ENCODE data around the gene MOK.

Gene MOK

DNA sequence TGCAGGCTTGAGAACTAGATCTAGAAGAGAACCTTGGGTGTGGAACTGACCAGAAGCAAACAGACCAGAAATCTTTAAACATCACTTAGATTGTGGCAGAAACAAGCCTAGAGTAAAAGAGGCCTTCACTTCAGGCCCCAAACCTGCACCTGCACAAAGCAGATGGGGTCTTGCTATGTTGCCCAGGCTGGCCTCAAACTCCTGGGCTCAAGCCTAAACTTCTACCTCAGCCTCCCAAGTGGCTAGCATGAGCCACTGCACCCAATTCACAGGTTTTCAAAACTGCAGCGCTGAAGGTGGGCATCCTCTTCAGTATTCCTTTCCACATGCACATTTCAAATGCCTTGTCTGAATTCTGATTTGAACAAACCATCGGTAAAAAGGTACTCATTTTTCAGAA is 19.9 kb downstream of the MOK start:
- TF ChIP-seq, protein P1, sequence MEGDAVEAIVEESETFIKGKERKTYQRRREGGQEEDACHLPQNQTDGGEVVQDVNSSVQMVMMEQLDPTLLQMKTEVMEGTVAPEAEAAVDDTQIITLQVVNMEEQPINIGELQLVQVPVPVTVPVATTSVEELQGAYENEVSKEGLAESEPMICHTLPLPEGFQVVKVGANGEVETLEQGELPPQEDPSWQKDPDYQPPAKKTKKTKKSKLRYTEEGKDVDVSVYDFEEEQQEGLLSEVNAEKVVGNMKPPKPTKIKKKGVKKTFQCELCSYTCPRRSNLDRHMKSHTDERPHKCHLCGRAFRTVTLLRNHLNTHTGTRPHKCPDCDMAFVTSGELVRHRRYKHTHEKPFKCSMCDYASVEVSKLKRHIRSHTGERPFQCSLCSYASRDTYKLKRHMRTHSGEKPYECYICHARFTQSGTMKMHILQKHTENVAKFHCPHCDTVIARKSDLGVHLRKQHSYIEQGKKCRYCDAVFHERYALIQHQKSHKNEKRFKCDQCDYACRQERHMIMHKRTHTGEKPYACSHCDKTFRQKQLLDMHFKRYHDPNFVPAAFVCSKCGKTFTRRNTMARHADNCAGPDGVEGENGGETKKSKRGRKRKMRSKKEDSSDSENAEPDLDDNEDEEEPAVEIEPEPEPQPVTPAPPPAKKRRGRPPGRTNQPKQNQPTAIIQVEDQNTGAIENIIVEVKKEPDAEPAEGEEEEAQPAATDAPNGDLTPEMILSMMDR (IDR thresholded peaks at IDR 0.05) = no peak
- no peaks in the 10 kb centered on the region for H3K27me3 ChIP-seq
- no peak overlapping the region for H3K27ac ChIP-seq
- H3K4me1 ChIP-seq (ENCODE audit: control insufficient read depth in 1 of 2, insufficient read depth in 1 of 2, low read depth in 1 of 2, low read length in 1 of 2) = peaks cover 7 to 8% of the 10 kb centered on the region in 2 experiments
- no peaks in the 10 kb centered on the region for H3K36me3 ChIP-seq
- no peaks in the 10 kb centered on the region for H3K9me3 ChIP-seq
- H3K4me3 ChIP-seq (ENCODE audit: low read depth in 1 of 2, low read length in 1 of 2) = no peak overlapping the region

DNA sequence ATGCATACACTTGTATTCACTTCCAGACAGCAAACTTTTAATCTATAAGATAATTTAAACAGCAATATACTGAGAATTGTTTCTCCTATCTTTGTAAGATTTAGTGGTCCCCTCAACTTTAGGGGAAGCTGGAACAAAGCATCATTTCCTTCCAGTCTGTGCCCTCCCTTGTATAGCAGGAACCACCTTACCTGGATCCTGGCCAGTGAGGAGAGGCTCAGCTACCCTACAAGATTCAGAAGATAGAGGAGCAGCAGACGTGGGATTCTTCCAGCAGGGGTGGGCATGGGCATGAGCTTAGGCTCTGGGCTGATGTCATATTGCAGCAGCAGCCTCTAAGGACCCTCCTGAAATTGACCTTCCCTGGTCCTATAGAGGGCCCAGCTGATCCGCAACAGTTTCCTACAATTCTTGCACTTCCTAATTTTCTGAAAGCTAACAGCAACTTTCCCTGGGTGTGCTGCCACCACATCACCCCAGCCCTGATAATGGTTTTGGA is 21.3 kb downstream of the MOK start:
- Histone ChIP-seq H3K27ac (no peak overlapping the region), H3K4me3 (ENCODE audit: low read depth in 1 of 2, low read length in 1 of 2) (no peak overlapping the region), H3K4me1 (ENCODE audit: control insufficient read depth in 1 of 2, insufficient read depth in 1 of 2, low read depth in 1 of 2, low read length in 1 of 2) (peaks cover 17 to 20% of the 10 kb centered on the region in 2 experiments), H3K36me3 (no peaks in the 10 kb centered on the region), H3K27me3 (no peaks in the 10 kb centered on the region), H3K9me3 (no peaks in the 10 kb centered on the region)
- TF ChIP-seq, protein P1 (IDR thresholded peaks at IDR 0.05) = no peak

DNA sequence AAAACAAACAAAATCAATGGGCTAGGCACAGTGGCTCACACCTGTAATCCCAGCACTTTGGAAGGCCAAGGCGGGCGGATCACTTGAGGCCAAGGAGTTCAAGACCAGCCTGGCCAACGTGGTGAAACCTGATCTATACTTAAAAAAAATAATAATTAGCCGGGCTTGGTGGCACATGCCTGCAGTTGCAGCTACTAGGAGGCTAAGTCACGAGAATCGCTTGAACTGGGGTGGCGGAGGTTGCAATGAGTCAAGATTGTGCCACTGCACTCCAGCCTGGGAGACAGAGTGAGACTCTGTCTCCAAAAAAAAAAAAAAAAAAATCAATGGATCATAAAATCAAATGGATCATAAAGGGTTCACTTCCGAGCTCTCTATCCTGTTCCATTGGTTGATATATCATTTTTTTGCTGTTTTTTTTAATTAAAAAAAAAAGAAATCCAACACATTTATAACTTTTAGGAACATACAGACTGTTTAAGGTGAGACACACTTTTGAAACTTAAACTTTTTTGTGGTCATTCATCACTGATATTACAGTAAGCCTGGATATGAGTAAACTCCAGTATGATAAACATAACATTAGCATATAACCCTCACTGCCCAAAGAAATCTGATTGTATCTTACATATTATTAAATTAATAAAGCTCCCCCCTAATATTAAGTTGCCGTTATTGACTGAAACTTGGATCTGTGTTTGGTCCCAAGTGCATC is 22.1 kb downstream of the MOK start:
- no peaks in the 10 kb centered on the region for H3K9me3 ChIP-seq
- no peak overlapping the region for H3K27ac ChIP-seq
- H3K4me3 ChIP-seq (ENCODE audit: low read depth in 1 of 2, low read length in 1 of 2) = no peak overlapping the region
- peaks cover 17 to 20% of the 10 kb centered on the region in 2 experiments for H3K4me1 ChIP-seq (ENCODE audit: control insufficient read depth in 1 of 2, insufficient read depth in 1 of 2, low read depth in 1 of 2, low read length in 1 of 2)
- H3K36me3 ChIP-seq = no peaks in the 10 kb centered on the region
- H3K27me3 ChIP-seq = no peaks in the 10 kb centered on the region
- TF ChIP-seq, protein P1 (IDR thresholded peaks at IDR 0.05) = no peak

DNA sequence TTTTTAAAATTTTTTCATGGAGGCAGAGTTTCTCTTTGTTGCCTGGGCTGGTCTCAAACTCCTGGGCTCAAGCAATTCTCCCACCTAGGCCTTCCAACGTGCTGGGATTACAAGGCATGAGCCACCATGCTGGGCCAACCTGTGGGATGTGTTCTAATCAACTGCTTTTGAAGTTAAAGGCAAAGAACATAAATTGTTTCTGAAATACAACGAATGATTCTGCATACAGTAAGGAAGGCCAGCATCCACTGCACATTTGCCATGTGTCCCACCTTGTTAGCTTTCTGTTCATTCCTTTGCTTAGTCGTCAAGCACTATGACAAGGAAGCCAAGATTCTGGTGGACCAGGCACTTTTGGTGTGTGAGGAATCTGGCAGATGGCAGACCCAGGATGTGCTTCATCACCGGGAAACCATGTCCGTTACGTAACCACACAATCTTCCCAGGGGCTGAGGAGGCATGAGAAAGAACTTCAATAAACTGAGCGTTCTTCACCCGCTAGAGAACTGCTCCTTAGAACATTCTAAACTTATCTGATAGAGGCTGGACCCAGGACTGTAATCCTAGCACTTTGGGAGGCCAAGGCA is 24.5 kb downstream of the MOK start:
- Histone ChIP-seq H3K36me3 (no peaks in the 10 kb centered on the region), H3K4me3 (ENCODE audit: low read depth in 1 of 2, low read length in 1 of 2) (no peak overlapping the region), H3K27ac (no peak overlapping the region), H3K4me1 (ENCODE audit: control insufficient read depth in 1 of 2, insufficient read depth in 1 of 2, low read depth in 1 of 2, low read length in 1 of 2) (peaks cover 17 to 20% of the 10 kb centered on the region in 2 experiments), H3K27me3 (no peaks in the 10 kb centered on the region), H3K9me3 (no peaks in the 10 kb centered on the region)
- TF ChIP-seq, protein P1 (IDR thresholded peaks at IDR 0.05) = no peak

DNA sequence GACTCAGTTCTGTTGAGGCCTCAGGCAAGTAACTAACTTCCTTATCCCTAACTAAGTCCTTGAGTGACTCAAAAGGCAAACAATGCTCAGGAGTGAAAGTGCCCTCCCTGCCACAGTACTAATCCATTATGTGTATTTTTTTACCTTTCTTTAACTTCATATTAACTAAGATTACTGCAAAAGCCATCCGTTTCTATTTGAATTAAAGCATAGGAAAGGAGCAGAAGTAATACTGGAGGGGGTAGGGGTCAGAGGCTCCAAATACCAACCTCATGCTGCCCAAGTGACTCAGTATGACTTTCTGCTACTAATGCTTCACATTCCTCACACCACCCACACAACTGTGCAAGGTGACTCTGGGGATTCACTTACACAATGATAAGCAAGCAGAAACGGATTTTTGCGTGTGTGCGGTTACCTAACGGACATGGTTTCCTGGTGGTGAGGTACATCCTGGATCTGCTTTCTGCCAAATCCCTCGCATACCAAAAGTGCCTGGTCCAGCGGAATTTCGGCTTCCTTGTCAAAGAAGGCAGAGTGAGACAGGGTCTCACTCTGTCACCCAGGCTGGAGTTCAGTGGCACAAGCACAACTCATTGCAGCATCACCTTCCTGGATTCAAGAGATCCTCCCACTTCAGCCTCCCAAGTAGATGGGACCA is 25.1 kb downstream of the MOK start:
- H3K27ac ChIP-seq = peak overlapping the region; percentile 50
- peaks cover 17 to 20% of the 10 kb centered on the region in 2 experiments for H3K4me1 ChIP-seq (ENCODE audit: control insufficient read depth in 1 of 2, insufficient read depth in 1 of 2, low read depth in 1 of 2, low read length in 1 of 2)
- H3K27me3 ChIP-seq = no peaks in the 10 kb centered on the region
- TF ChIP-seq, protein P1 (IDR thresholded peaks at IDR 0.05) = no peak
- H3K9me3 ChIP-seq = no peaks in the 10 kb centered on the region
- H3K36me3 ChIP-seq = no peaks in the 10 kb centered on the region
- H3K4me3 ChIP-seq (ENCODE audit: low read depth in 1 of 2, low read length in 1 of 2) = no peak overlapping the region
